Stimulated activated effector memory CD8-positive, alpha-beta T cell treated with anti-CD3 and anti-CD28 coated beads, Interleukin-12 subunit alpha, Interleukin-12 subunit beta, amount 100 ng/mL, for 72 hours (primary cell): ENCODE data around the gene PRDM1.
A peak's percentile ranks its signal among the peaks of the same experiment; 100 is the strongest.

Source experiments
- ATAC-seq: fragments of 150-1000 bp; cut with Tn5 transposase; 2 replicates; pipeline ENCODE4 v1.10.0; 2021
- DNase-seq, 2 donors: peaks; one replicate each; pipeline ENCODE4 v3.0.0; 2021 to 2022; ENCODE audit warnings: low spot score in 2 of 2
- H3K27ac Mint-ChIP-seq: one replicate; pipeline ENCODE4 v1.8.0; 2022; ENCODE audit warnings: mild to moderate bottlenecking, mixed read lengths
- H3K36me3 Mint-ChIP-seq: one replicate; pipeline ENCODE4 v1.8.0; 2022; ENCODE audit warnings: mild to moderate bottlenecking, mixed read lengths
- H3K4me1 Mint-ChIP-seq: one replicate; pipeline ENCODE4 v1.8.0; 2022; ENCODE audit warnings: mixed read lengths
- H3K4me3 Mint-ChIP-seq: one replicate; pipeline ENCODE4 v1.8.0; 2022; ENCODE audit warnings: mild to moderate bottlenecking, mixed read lengths
- H3K9me3 Mint-ChIP-seq: one replicate; pipeline ENCODE4 v1.8.0; 2022; ENCODE audit warnings: mixed read lengths

The PRDM1 gene

DNA sequence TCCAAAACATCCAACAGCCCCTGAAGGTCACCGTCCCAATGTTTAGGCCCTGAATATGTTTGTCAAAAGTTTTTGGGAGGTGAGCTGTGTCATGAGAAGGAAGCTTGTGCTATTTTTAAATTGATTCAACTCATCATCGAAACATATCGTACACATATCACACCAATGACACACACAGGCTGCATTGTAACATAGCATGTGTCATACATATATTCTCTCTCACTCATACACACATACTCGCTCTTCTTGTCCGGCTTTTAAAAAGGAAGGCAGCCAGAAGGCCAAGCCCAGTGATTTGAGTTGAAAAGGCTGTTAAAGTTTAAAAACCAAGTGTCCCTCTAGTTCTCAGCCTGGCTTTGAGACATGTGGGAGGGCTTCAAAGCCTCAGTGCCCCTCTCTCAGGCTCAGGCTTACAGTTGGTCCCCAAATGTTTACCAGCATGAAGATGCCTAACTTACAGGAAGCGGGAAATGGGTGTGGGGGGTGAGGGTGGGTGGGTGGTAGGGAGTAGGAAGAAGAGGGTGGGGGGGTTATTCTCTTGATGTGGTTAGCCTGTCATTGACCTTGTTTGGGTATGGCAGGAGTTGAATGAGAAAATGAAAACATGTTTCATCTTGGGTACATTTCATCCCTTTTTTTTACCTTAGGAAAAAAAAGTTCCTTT is 3.3 kb upstream of the PRDM1 start:
- H3K9me3 Mint-ChIP-seq = no peaks in the 10 kb centered on the region
- H3K4me1 Mint-ChIP-seq = peaks cover 54% of the 10 kb centered on the region
- ATAC-seq (peak; percentile 69), DNase-seq (no peak)
- H3K36me3 Mint-ChIP-seq = peaks cover 41% of the 10 kb centered on the region
- peak overlapping the region; percentile 97 for H3K27ac Mint-ChIP-seq
- peak overlapping the region; percentile 83 for H3K4me3 Mint-ChIP-seq

DNA sequence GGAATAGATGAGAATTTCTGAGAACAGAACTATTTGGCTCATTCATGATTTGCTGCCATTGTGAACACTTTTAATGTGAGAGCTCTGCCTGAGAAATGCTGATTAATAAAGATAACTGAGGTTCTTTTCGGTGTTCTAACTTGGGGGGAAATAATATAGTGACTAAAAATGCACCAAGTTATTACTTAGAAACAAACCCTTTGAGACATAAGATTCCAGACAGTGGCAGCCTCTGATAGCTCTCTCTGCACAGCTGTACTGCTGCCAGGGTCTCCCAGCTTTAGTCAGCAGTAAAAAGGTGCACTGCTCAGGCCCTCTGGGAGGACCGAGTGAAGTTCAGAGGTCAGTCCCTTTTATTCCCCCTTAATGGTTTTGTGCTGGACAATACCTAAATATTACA is 2.5 kb upstream of the PRDM1 start:
- ATAC-seq (peak; percentile 76), DNase-seq (no peak)
- peak overlapping the region; percentile 97 for H3K27ac Mint-ChIP-seq
- H3K4me1 Mint-ChIP-seq = peaks cover 55% of the 10 kb centered on the region
- peak overlapping the region; percentile 83 for H3K4me3 Mint-ChIP-seq
- H3K36me3 Mint-ChIP-seq = peaks cover 48% of the 10 kb centered on the region
- H3K9me3 Mint-ChIP-seq = no peaks in the 10 kb centered on the region

DNA sequence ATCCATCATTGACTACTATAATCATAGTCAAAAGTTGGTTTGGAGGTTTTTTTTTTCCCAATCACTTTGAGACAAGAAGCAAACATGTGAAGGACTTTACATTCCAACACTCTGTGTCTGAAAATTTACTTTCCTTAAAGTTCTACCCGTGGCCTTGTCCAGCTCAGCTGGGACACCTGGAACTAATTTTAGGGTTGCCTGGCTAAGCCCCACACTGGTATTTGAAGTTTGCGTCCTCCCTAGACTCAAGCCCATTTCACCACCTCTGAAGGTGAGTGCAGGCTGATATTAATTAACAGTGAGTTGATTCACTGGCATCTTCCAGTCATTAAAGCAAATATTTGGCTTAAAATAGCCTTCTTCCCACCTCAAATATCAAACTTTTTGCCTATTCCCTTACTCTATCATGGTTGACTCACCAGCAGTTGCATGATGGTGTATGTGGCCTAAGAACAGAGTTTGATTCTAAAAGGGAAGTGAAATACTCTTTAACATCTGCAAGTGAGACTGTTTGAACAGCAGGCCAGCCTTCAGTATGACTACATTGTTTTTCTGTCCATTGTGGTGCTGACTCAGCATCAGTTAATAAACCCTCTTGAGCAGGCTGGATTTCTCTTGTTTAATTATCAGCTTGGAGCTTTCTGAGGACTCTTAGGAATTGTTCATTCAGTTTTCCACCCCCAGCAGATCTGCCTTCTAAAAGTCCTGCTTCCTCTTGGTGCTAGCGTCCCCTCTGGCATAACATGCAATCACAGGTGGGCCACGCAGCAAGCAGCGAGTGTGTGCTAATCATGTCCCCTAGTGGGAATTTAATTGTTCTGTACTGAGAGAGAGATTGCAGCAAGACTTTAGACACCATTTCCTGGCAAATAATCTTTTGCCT is 1.8 kb upstream of the PRDM1 start:
- DNase-seq = no peak
- H3K27ac Mint-ChIP-seq = peak overlapping the region; percentile 97
- peak overlapping the region; percentile 83 for H3K4me3 Mint-ChIP-seq
- ATAC-seq = peak; percentile 66
- H3K4me1 Mint-ChIP-seq = peaks cover 55% of the 10 kb centered on the region
- peaks cover 55% of the 10 kb centered on the region for H3K36me3 Mint-ChIP-seq
- no peaks in the 10 kb centered on the region for H3K9me3 Mint-ChIP-seq

DNA sequence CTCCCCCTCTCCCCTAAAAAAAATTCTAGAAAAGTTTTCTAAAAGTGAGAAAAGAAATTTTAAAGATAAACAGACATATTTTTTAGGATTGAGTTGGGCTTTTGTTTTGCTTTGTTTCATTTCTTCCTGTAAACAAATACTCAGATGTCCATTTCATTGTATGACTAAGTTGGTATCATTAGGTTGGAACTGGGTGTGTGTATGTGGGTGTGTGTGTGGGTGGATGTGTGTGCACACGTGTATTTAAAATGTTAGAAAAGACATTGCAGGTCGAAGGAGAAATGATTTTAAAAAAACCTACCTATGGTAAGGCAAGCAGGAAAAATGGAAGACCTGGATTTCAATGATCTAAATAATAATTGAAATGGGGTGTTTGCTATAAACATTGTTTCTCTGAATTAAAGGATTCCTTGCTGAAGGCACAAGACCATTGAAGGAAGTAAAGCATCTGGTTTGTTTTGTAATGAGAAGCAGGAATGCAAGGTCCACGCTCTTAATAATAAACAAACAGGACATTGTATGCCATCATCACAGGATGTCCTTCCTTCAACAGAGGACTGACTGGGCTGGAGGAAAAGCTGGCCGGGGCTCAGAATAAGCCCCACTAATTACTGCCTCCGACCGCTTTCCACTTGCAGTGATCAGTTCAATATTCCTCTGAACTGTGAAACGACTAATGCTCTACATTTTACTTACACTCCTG is 996 bp upstream of the PRDM1 start:
- Mint-ChIP-seq H3K36me3 (peaks cover 63% of the 10 kb centered on the region), H3K4me1 (peaks cover 58% of the 10 kb centered on the region), H3K27ac (peak overlapping the region; percentile 97), H3K9me3 (no peaks in the 10 kb centered on the region), H3K4me3 (peak overlapping the region; percentile 83)
- ATAC-seq = no peak
- no peak for DNase-seq

DNA sequence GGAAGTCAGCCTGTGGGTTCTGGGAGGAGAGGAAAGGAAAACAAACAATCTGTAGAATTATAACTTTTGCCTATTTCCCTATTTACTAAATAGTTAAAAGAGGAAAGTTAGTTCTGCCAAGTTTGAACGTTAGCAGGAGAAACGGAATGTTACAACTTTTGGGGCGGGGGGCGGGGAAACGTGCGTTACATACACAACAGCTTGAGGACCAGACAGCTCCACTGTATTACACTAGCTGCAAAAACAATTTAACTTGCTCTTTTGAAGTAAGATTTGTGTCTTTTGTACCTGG is 498 bp upstream of the PRDM1 start:
- Mint-ChIP-seq H3K27ac (peak overlapping the region; percentile 97), H3K9me3 (no peaks in the 10 kb centered on the region), H3K4me3 (peak overlapping the region; percentile 83), H3K4me1 (peaks cover 60% of the 10 kb centered on the region), H3K36me3 (peaks cover 68% of the 10 kb centered on the region)
- no peak for ATAC-seq
- DNase-seq = no peak

DNA sequence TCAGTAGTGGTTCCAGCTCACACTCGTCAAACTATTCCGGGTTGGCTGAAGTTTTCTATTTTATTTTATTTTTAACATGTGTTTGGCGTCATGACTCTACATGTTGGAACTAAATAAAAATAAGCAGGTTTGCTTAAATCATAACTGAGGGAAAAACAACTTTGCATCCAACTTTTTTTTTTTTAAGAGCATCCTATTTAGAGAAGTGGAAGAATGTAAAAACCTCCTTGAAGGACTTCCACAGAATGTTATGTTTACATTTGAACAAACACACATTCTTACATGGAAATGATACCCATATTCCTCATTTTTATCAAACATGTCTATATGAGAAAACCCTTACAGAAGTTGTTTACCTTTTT is 659 bp downstream of the PRDM1 start:
- Mint-ChIP-seq H3K36me3 (peaks cover 80% of the 10 kb centered on the region), H3K4me1 (peaks cover 65% of the 10 kb centered on the region), H3K4me3 (peak overlapping the region; percentile 83), H3K27ac (peak overlapping the region; percentile 97), H3K9me3 (no peaks in the 10 kb centered on the region)
- ATAC-seq (no peak), DNase-seq (no peak)

DNA sequence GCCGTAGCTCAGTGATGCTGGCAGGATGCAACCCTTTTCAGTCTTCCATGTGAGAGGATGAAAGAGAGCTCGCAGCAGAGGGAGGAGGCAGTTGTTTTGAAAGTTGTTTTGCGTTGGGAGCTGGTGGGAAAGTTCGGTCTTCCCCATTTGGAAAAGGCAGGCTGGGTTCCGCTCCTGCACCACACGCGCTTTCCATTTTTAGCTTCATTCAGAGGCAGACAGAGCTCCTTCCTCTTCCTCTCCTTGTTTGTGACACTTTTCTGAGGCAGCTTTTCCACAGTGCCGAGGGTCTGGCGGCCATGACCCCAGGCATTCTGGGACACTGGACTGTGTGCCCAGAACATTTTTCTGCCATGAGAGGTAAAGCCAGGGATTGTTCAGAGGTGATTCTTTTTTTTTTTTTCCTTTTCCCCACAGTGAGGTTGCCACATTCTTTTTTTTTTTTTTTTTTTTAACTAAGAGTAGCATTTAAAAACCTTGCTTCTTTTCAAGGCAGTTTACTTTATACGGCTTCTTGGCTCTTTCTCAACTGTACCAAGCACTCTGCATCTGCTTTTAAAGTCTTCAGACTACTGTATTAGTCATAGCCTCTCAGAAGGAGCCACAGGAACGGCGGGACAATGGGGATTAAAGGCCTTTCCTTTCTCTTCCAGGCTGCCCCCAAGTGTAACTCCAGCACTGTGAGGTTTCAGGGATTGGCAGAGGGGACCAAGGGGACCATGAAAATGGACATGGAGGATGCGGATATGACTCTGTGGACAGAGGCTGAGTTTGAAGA is 1.6 kb downstream of the PRDM1 start:
- no peaks in the 10 kb centered on the region for H3K9me3 Mint-ChIP-seq
- H3K4me1 Mint-ChIP-seq = peaks cover 67% of the 10 kb centered on the region
- peak overlapping the region; percentile 97 for H3K27ac Mint-ChIP-seq
- peak overlapping the region; percentile 83 for H3K4me3 Mint-ChIP-seq
- no peak for DNase-seq
- no peak for ATAC-seq
- H3K36me3 Mint-ChIP-seq = peaks cover 89% of the 10 kb centered on the region

DNA sequence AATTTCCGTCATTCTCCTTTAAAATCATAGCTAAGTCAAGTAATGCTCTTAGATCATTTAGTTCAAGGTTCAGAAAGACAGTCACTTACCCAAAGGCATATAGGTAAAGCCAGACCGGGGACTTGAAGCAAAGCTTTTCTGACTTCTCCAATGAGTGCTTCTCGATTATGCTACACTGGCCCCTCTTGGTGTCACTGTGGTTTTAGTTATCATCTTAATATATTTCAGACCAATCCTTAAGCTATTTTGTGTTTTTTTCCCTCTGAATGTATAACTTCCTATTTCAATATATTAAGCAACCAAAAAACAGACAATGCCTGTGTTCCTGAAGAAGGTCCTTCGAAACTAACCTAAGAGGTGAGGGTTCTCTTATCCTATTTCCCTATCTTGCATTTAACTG is 3.9 kb downstream of the PRDM1 start:
- ATAC-seq (peak; percentile 20), DNase-seq (no peak)
- no peaks in the 10 kb centered on the region for H3K9me3 Mint-ChIP-seq
- peak overlapping the region; percentile 97 for H3K27ac Mint-ChIP-seq
- H3K4me1 Mint-ChIP-seq = peaks cover 63% of the 10 kb centered on the region
- peaks cover 100% of the 10 kb centered on the region for H3K36me3 Mint-ChIP-seq
- H3K4me3 Mint-ChIP-seq = peak overlapping the region; percentile 83

- ATAC-seq (no peak), DNase-seq (no peak)
- Mint-ChIP-seq H3K4me1 (peaks cover 73% of the 10 kb centered on the region), H3K4me3 (peak overlapping the region; percentile 83), H3K27ac (peak overlapping the region; percentile 97), H3K9me3 (no peaks in the 10 kb centered on the region), H3K36me3 (peaks cover 100% of the 10 kb centered on the region)
These were observed 6.1 kb downstream of the PRDM1 start for GRCh38 chr6:106092279-106092678.

- no peak for ATAC-seq
- peak overlapping the region; percentile 97 for H3K27ac Mint-ChIP-seq
- no peak for DNase-seq
- H3K36me3 Mint-ChIP-seq = peaks cover 100% of the 10 kb centered on the region
- peaks cover 79% of the 10 kb centered on the region for H3K4me1 Mint-ChIP-seq
- H3K4me3 Mint-ChIP-seq = peak overlapping the region; percentile 83
- H3K9me3 Mint-ChIP-seq = no peaks in the 10 kb centered on the region
These were observed 8.3 kb downstream of the PRDM1 start for GRCh38 chr6:106094261-106094963.

GRCh38 chr6:106094964-106095335 is 8.8 kb downstream of the PRDM1 start:
- Mint-ChIP-seq H3K27ac (peak overlapping the region; percentile 97), H3K36me3 (peaks cover 100% of the 10 kb centered on the region), H3K4me3 (peak overlapping the region; percentile 83), H3K9me3 (no peaks in the 10 kb centered on the region), H3K4me1 (peaks cover 74% of the 10 kb centered on the region)
- ATAC-seq = no peak
- no peak for DNase-seq

DNA sequence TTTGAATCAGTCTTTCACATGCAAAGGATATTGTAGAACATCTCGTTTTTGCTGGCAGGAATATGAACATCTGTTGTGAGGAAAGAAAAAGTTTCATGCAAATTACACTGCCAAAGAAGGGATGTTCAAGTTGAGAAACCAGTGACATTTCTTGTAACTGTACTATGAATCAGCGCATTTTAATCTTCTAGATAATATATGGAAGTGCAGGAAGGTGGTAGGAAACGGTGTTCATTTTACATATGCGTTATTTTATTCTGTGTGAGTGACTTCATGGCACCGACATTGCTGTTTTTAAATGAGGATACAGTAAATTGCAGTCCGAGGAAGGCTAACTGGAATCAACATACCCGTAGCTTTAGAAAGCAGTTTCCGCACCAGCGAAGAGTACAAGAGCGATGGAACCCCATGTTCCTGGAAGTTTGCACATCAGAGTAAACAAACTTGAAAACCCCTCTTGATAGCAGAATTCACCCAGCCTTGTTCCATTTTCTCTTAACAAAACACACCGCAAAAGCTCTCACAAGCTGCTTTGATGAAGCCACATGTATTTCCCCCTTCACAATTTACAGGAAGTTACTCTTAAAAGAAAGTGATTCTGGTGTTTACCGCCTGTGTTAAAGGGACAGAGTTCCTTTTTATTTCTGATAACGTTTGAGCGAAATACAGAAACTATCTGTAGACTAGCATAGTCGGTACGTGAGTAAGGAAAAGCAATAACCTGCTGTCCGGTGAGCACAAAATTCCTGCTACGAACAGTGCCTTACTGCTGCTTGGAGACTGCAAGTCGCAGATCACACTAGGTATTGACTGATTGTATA is 11.5 kb downstream of the PRDM1 start:
- Mint-ChIP-seq H3K27ac (peak overlapping the region; percentile 96), H3K4me3 (peak overlapping the region; percentile 83), H3K4me1 (peaks cover 64% of the 10 kb centered on the region), H3K9me3 (no peaks in the 10 kb centered on the region), H3K36me3 (peaks cover 100% of the 10 kb centered on the region)
- DNase-seq (peak in 1 of 2 donors; percentile 82), ATAC-seq (peak; percentile 51)

DNA sequence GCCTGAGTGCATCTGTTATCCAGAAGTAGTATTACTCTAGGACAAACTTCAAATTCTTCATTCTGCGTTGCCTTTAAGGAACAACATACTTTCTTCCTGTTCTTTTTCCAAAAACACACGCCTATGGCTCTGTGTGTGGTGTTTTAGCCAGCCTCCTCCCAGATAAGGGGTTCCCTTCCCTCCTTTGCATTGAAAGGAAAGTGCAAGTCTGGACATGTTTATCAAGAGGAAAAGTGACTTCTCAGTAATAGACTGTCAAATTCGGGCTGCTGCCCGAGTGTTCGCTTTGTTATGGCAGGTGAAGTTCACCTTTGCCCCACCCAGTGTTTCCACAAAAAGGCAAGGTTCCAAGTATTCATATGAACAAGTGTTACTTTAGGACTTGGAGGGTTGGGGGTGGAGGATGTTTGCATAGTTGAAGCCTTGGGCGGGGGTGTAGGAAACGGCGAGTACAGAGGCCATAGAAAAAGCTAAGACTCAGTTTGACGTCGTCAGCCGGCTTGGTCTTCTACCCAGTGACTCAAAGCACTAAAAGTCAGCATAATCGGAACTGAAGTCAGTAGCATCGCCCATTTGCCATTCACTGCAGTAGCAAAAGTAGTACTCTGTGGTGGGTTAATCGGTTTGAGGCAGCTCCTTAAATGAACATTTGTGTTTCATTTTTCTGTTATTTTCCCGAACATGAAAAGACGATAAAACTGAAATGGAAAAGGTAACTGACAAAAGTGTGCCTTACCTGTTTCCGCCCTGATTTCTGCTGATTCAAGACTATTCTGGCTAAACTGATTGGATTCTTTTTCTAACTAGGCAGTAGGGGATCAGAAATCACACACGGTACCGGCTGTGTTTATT is 12.5 kb downstream of the PRDM1 start:
- no peaks in the 10 kb centered on the region for H3K9me3 Mint-ChIP-seq
- peaks cover 67% of the 10 kb centered on the region for H3K4me1 Mint-ChIP-seq
- H3K36me3 Mint-ChIP-seq = peaks cover 100% of the 10 kb centered on the region
- ATAC-seq = peak; percentile 85
- peak overlapping the region; percentile 96 for H3K27ac Mint-ChIP-seq
- H3K4me3 Mint-ChIP-seq = peak overlapping the region; percentile 83
- DNase-seq = peak; percentile 53 to 90
